ENCODE results near the gene TTC9C.
"Not testable (repeated sequence)": the region's sequence is repeated elsewhere in the genome, so short reads cannot be mapped to it uniquely, and the experiment has no call there.

The TTC9C gene

GRCh38 chr11:62752994-62753735, 24.9 kb downstream of the TTC9C start:
- DNase-seq: no peak

GRCh38 chr11:62753736-62754603, 25.7 kb downstream of the TTC9C start, which contains the start of gene ZBTB3:
ZBTB3 (minus strand) TSS chr11:62754160; CDS start chr11:62753664, 496 bp downstream.
- DNase-seq: peak; percentile 93

GRCh38 chr11:62755086-62755615, 26.9 kb downstream of the TTC9C start:
- DNase-seq: no peak

DNA sequence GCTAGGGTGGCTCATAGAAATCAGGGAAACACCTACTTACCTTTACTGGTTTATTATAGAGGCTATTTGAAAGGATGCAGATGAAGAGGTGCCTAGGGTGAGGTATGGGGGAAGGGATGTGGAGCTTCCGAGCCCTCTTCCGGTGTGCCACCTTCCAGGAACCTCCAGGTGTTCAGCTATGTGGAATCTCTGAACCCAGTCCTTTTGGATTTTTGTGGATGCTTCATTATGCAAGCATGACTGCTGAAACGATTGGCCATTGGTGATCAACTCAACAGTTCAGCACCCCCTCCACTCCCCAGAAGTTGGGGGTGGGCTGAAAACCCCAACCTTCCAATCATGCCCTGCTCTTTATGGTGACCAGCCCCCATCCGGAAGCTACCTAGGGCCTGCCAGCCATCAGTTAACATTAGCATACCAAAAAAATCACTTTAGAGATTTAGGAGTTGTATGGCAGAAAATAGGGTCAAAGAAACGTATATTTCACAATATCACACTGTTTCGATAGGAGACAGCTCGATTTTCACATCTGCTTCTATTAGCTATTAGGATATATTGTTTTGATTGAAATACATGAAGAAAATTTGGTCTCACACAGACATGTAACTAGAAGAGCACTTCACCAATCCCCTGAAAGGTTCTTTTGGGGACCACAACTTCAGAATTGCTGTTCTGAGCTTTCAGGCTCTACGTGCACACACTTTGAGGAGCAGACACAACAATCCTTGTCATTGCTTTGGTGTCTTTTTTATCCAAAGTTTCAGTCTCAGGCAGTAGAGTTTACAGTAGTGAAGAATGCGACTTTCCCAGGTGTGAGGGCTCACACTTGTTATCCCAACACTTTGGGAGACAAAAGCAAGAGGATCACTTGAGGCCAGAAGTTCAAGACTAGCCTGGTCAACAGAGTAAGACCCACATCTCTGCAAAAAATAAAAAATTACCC, 29.8 kb downstream of the TTC9C start:
- no peak for DNase-seq

DNA sequence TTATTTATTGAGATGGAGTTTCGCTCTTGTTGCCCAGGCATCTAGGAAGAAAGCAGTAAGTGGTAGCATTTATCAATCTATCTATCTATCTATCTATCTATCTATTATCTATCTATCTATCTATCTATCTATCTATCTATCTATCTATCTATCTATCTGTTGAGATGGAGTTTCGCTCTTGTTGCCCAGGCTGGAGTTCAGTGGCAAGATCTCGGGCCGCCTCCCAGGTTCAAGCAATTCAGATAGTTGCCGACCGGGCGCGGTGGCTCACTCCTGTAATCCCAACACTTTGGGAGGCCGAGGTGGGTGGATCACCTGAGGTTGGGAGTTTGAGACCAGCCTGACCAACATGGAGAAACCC, 32.6 kb downstream of the TTC9C start:
- not testable (repeated sequence) for DNase-seq

GRCh38 chr11:62770778-62771143, 42.5 kb downstream of the TTC9C start:
- DNase-seq: no peak

- peak; percentile 90 for DNase-seq
Observed at GRCh38 chr11:62771144-62772021, 43.1 kb downstream of the TTC9C start, which contains the start of gene TAF6L. TAF6L (plus strand) TSS chr11:62771396; CDS start chr11:62775784, 4,388 bp downstream.

GRCh38 chr11:62774407-62774806, 46.1 kb downstream of the TTC9C start:
- no peak for DNase-seq

GRCh38 chr11:62775646-62776045, 47.4 kb downstream of the TTC9C start:
- DNase-seq: no peak

DNA sequence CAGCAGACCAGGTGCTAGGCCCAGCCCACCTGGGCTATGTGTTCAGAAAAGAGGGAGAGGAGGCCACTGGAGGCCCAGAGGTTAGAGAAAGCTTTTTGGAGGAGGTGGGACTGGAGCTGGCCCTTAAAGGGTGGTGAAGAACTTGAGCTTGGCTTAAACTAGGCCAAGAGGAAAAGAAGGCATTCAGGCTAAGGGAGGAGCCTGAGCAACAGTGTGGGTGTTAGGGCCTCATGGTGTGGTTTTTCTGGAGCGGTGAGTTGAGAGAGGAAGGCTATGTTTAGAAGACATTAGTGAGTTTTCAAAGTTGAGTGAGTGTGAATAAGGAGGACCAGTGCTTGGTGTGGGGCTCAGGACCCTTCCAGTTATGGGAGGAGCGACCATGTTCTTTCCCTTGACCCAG, 49.1 kb downstream of the TTC9C start:
- DNase-seq: no peak

DNA sequence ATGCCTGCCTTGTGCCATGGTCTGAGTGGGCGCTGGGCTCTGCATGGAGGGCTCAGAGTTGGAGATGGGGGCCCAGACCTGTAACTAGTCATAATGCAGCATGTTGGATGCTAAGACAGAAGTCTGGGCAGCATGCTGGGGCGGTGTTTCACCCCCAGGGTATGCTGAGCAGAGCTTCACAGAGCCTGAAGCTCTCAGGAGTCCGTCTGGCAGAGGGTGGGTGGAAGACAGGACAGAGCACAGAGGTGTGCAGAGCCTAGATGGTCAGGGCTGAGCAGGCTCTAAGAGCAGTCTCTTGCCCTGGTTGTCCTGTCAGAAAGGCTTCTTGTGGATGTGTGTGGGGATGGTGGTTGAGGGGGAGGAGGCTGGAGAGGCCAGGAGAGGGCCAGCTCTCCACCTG, 50.2 kb downstream of the TTC9C start:
- DNase-seq: no peak

GRCh38 chr11:62782753-62783152, 54.5 kb downstream of the TTC9C start:
- DNase-seq: no peak

- peak; percentile 79 for DNase-seq
Observed at GRCh38 chr11:62786318-62787004, 58.2 kb downstream of the TTC9C start.

DNA sequence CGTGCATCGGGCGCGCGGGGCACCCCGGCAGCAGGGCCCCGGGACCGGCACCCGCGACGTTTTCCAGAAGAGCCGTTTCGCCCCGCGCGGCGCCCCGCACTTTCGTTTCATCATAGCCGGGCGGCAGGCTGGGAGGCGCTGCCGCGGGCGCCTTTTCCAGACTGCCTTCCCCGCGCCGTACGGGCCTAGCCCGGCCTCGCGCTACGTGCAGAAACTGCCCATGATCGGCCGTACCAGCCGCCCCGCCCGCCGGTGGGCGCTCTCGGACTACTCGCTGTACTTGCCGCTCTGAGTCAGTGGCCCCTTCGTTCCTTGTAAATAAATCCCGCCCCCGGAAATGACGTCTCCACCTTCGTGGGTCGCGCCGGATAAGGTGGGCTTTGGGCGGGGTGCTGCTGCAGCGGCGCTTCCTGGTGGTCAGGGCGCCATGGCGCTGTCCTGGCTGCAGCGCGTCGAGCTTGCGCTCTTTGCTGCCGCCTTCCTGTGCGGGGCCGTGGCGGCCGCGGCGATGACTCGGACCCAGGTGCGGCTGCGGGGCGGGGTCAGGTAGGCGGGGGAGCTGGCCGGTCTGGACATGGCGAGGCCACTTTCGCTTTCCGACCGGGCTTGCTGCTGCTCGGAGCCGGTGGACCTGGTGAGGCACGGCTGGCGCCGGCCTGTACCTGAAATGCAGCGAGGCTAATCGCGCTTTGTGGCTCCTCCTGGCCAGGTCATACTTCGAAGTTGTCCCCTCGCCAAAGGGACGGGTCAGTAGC, 58.9 kb downstream of the TTC9C start, which contains the start of gene TMEM179B:
TMEM179B (plus strand) TSS at position 398 of the 755 bp plus-strand sequence; CDS start at position 428, 30 bp downstream.
- peak; percentile 98 for DNase-seq
